ENCODE data around the gene PDP2. TPM values are rescaled to one million over a fixed set of nuclear protein-coding genes. Genes with fewer than 3 reads are reported as not detected.

Gene PDP2
- total and polyA plus RNA-seq, 10 of the 15 experiments (the other 5 are each of a cell fraction or from before 2014, with no cell fraction given) = 1.9 to 31.1 (median 6.2) TPM

DNA sequence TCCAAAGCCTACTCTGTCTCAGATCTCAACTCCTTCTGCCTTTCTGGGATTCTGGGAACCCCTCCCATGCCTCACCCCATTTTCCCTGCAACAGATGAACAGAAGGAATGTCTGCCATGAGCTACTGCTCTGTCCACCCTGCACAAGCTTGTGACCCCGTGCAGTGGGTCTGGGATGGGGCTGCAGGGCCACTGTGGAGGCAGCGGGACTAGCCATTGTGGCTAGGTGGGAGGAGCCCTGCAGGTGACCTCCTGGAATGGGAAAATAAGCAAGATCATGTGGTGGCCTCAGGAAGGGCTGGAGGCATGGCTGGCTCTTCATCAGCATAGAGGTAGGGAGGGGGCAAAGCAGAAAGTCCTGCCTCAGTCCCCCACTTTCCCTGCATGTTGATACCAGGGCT lies 13.7 kb downstream of the PDP2 start:
- intact Hi-C loops (cut with micrococcal nuclease; ENCODE audit: unreplicated experiment) = no loop called here
- ATAC-seq (no peak), DNase-seq (ENCODE audit: low read depth, low spot score) (no peak), FAIRE-seq (no peak)
- TF ChIP-seq, protein P1, sequence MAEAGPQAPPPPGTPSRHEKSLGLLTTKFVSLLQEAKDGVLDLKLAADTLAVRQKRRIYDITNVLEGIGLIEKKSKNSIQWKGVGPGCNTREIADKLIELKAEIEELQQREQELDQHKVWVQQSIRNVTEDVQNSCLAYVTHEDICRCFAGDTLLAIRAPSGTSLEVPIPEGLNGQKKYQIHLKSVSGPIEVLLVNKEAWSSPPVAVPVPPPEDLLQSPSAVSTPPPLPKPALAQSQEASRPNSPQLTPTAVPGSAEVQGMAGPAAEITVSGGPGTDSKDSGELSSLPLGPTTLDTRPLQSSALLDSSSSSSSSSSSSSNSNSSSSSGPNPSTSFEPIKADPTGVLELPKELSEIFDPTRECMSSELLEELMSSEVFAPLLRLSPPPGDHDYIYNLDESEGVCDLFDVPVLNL (IDR thresholded peaks at IDR 0.05; ENCODE audit: low read depth, low read length) = no peak
- TF ChIP-seq CTCF (IDR thresholded peaks at IDR 0.05 in 2 of 3, conservative IDR thresholded peaks at IDR 0.05 in 1 of 3; ENCODE audit: control insufficient read depth in 2 of 3, extremely low read depth in 1 of 3, insufficient read depth in 1 of 3, low read depth in 3 of 3, low read length in 3 of 3) (no peak), RFX5 (IDR thresholded peaks at IDR 0.05; ENCODE audit: low read depth, low read length) (no peak), ATF2 (IDR thresholded peaks at IDR 0.05; ENCODE audit: low read length) (no peak), RAD51 (IDR thresholded peaks at IDR 0.05) (no peak), NR2C2 (IDR thresholded peaks at IDR 0.05; ENCODE audit: borderline replicate concordance, control insufficient read depth, insufficient read length, low read depth) (no peak), CHD4 (IDR thresholded peaks at IDR 0.05) (no peak), TCF7 (IDR thresholded peaks at IDR 0.05; ENCODE audit: borderline replicate concordance) (no peak), YBX1 (IDR thresholded peaks at IDR 0.05) (no peak), SREBF2 (IDR thresholded peaks at IDR 0.05; ENCODE audit: low read length) (no peak), POLR2AphosphoS5 (IDR thresholded peaks at IDR 0.05; ENCODE audit: low read length) (no peak), IRF5 (IDR thresholded peaks at IDR 0.05; ENCODE audit: borderline replicate concordance) (no peak), IKZF1 (conservative IDR thresholded peaks at IDR 0.05) (no peak)
- TF ChIP-seq, protein P2, sequence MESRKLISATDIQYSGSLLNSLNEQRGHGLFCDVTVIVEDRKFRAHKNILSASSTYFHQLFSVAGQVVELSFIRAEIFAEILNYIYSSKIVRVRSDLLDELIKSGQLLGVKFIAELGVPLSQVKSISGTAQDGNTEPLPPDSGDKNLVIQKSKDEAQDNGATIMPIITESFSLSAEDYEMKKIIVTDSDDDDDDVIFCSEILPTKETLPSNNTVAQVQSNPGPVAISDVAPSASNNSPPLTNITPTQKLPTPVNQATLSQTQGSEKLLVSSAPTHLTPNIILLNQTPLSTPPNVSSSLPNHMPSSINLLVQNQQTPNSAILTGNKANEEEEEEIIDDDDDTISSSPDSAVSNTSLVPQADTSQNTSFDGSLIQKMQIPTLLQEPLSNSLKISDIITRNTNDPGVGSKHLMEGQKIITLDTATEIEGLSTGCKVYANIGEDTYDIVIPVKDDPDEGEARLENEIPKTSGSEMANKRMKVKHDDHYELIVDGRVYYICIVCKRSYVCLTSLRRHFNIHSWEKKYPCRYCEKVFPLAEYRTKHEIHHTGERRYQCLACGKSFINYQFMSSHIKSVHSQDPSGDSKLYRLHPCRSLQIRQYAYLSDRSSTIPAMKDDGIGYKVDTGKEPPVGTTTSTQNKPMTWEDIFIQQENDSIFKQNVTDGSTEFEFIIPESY (IDR thresholded peaks at IDR 0.05) = no peak
- ChIA-PET SMC1A (ENCODE audit: uncharacterized antibody, unreplicated experiment) (interaction anchor here (0.7 to 1.3 kb wide), 3 partner anchors 32 to 239 kb away, joined by 3 to 4 read pairs (median 4); no protein-coding TSS in a partner anchor), RAD21 (ENCODE audit: unreplicated experiment) (no interaction called here), CTCF (interaction anchor here (1.0 to 9.7 kb wide), 8 partner anchors 10 to 65 kb away, joined by 3 to 77 read pairs (median 8); partner anchors contain the start of genes CDH16, PDP2 and RRAD), POLR2A (no interaction called here)
- no peaks in the 10 kb centered on the region for H3K36me3 ChIP-seq (ENCODE audit: control insufficient read depth in 2 of 2, insufficient read depth in 2 of 2, low read length in 1 of 2)
- no peaks in the 10 kb centered on the region for H3K79me2 ChIP-seq (ENCODE audit: control insufficient read depth, insufficient read depth, low read length)
- no peaks in the 10 kb centered on the region for H3K9me3 ChIP-seq (replicated peaks; ENCODE audit: control insufficient read depth, insufficient read depth, low read length)
- H3K27me3 ChIP-seq (replicated peaks in 1 of 2; ENCODE audit: control insufficient read depth in 2 of 2, insufficient read depth in 2 of 2, low read length in 1 of 2) = no peaks in the 10 kb centered on the region
- BruUV-seq (replicated peaks) = no TSS peak
- in situ Hi-C loops (cut with MboI) = no loop called here
- H3K27ac ChIP-seq (ENCODE audit: control insufficient read depth, insufficient read depth) = no peak overlapping the region
- no peak overlapping the region for H2AFZ ChIP-seq (ENCODE audit: control insufficient read depth, low read depth, low read length)
- 68% methylated on average over 2 of the region's 2 CpGs for WGBS (ENCODE audit: insufficient coverage, insufficient replicate concordance, low lambda C conversion rate, missing lambda C conversion rate)
- H3K4me1 ChIP-seq (ENCODE audit: control insufficient read depth, insufficient read depth, low read length) = no peaks in the 10 kb centered on the region; the same call in 1 of the 2 replicates
- no peak overlapping the region for H3K4me2 ChIP-seq (ENCODE audit: control insufficient read depth, insufficient read depth)
- H4K20me1 ChIP-seq (ENCODE audit: control insufficient read depth, insufficient read depth) = no peaks in the 10 kb centered on the region
- no peak overlapping the region for H3K9ac ChIP-seq (ENCODE audit: control insufficient read depth, insufficient read depth, low read length)
- H3K4me3 ChIP-seq = no peak overlapping the region

Data from GM12878 (cell line).